HL-60 (cell line): ENCODE measurements around the gene ARSJ.

Source experiments
- CTCF ChIP-seq: IDR thresholded peaks from one replicate; pipeline ENCODE4 v1.5.1; 2011; ENCODE audit warnings: low read length, control low read depth, inconsistent platforms; ENCODE audit not compliant: insufficient read depth
- GABPA ChIP-seq: IDR thresholded peaks from 2 replicates; pipeline ENCODE4 v1.6.1; 2012; ENCODE audit warnings: low read depth
- POLR2AphosphoS5 ChIP-seq: IDR thresholded peaks from 2 replicates; pipeline ENCODE4 v1.6.1; 2012; ENCODE audit warnings: low read depth

GRCh38 chr4:113919611-113920010 is 59.8 kb downstream of the ARSJ start:
- no peak for TF ChIP-seq CTCF
- no peak for TF ChIP-seq POLR2AphosphoS5
- no peak for TF ChIP-seq GABPA
